ENCODE measurements around the gene STYXL2. TPM values are rescaled to one million over a fixed set of nuclear protein-coding genes. Genes with fewer than 3 reads are reported as not detected.

Gene STYXL2
- total and polyA plus RNA-seq, 2 of the 4 experiments (the other 2 are of a cell fraction), result not detected

GRCh38 chr1:167068761-167069160, 25.1 kb upstream of the STYXL2 start:
- Histone ChIP-seq H2BK5ac (ENCODE audit: low read depth, low read length, poor library complexity, severe bottlenecking) (no peak overlapping the region), H3K79me1 (ENCODE audit: low read depth in 1 of 2, low read length in 2 of 2) (no peaks in the 10 kb centered on the region), H3K9me1 (ENCODE audit: insufficient read depth, low read length) (no peaks in the 10 kb centered on the region), H3K18ac (ENCODE audit: low read depth, low read length) (no peak overlapping the region), H2BK120ac (ENCODE audit: low read depth, low read length) (no peak overlapping the region), H2BK15ac (ENCODE audit: low read depth, low read length) (no peak overlapping the region), H4K20me1 (ENCODE audit: insufficient read depth, low read length) (no peaks in the 10 kb centered on the region), H3K4me2 (ENCODE audit: low read depth, low read length) (no peak overlapping the region), H2AK9ac (replicated peaks; ENCODE audit: low read depth, low read length, poor library complexity) (no peak overlapping the region), H3K9ac (ENCODE audit: low read depth, low read length) (no peak overlapping the region), H2AFZ (replicated peaks; ENCODE audit: low read length, poor library complexity) (no peak overlapping the region), H3K4ac (ENCODE audit: low read depth, low read length) (no peak overlapping the region), H4K8ac (ENCODE audit: low read depth in 2 of 2, low read length in 2 of 2) (no peak overlapping the region), H3K4me1 (ENCODE audit: control insufficient read depth, insufficient read depth, low read length) (no peaks in the 10 kb centered on the region), H3K23ac (ENCODE audit: low read depth, low read length) (no peak overlapping the region), H3K9me3 (ENCODE audit: control insufficient read depth, insufficient read depth, low read length) (no peaks in the 10 kb centered on the region), H3K56ac (ENCODE audit: extremely low read depth, insufficient read depth, low read length) (no peak overlapping the region), H3K36me3 (ENCODE audit: control insufficient read depth, insufficient read depth, low read length) (no peaks in the 10 kb centered on the region), H2BK20ac (ENCODE audit: low read depth, low read length) (no peak overlapping the region), H2AK5ac (ENCODE audit: low read depth, low read length) (no peak overlapping the region), H4K91ac (ENCODE audit: insufficient read depth, low read depth, low read length) (no peak overlapping the region), H3K27ac (ENCODE audit: insufficient read depth, low read length) (no peak overlapping the region), H4K5ac (ENCODE audit: low read depth, low read length) (no peak overlapping the region), H3K27me3 (ENCODE audit: control insufficient read depth, insufficient read depth, low read length) (peaks cover 15% of the 10 kb centered on the region), H3K4me3 (ENCODE audit: insufficient read depth, low read depth, low read length) (no peak overlapping the region), H3K14ac (replicated peaks; ENCODE audit: low read depth, low read length) (no peak overlapping the region)
- no peak for TF ChIP-seq ELK1 (IDR thresholded peaks at IDR 0.05; ENCODE audit: borderline replicate concordance, low read depth, low read length)
- TF ChIP-seq CEBPB (IDR thresholded peaks at IDR 0.05; ENCODE audit: low read depth, low read length), result no peak
- no peak for TF ChIP-seq RFX5 (IDR thresholded peaks at IDR 0.05; ENCODE audit: low read depth, low read length)
- TF ChIP-seq MXI1 (IDR thresholded peaks at IDR 0.05; ENCODE audit: borderline replicate concordance, low read depth, low read length), result no peak
- TF ChIP-seq RAD21 (IDR thresholded peaks at IDR 0.05; ENCODE audit: low read length), result no peak
- no peak for TF ChIP-seq BHLHE40 (IDR thresholded peaks at IDR 0.05; ENCODE audit: low read depth, low read length)
- no peak for TF ChIP-seq FOS (IDR thresholded peaks at IDR 0.05; ENCODE audit: low read depth, low read length)
- TF ChIP-seq MAZ (IDR thresholded peaks at IDR 0.05; ENCODE audit: borderline replicate concordance, low read depth, low read length), result no peak
- no peak for TF ChIP-seq CTCF (conservative IDR thresholded peaks at IDR 0.05; ENCODE audit: low read depth, low read length)
- no peak for TF ChIP-seq USF2 (IDR thresholded peaks at IDR 0.05; ENCODE audit: low read depth, low read length)
- no peak for TF ChIP-seq SMC3 (IDR thresholded peaks at IDR 0.05; ENCODE audit: low read depth, low read length)
- TF ChIP-seq RCOR1 (IDR thresholded peaks at IDR 0.05; ENCODE audit: insufficient replicate concordance, low read length), result no peak
- TF ChIP-seq CHD1 (IDR thresholded peaks at IDR 0.05; ENCODE audit: low read depth, low read length), result no peak
- no peak for TF ChIP-seq MAFK (IDR thresholded peaks at IDR 0.05; ENCODE audit: low read depth, low read length)
- TF ChIP-seq POLR2A (IDR thresholded peaks at IDR 0.05; ENCODE audit: low read depth, low read length), result no peak
- no peak for TF ChIP-seq NFE2L2 (IDR thresholded peaks at IDR 0.05; ENCODE audit: low read depth, low read length)
- WGBS, 2 experiments (ENCODE audit: extremely low coverage in 2 of 2, insufficient read length in 1 of 2), result 91% methylated on average over 8 of the region's 13 CpGs; no CpG with 5 or more reads in 1 of the 2 experiments
- intact Hi-C loops (cut with micrococcal nuclease), result loop anchor here (5.0 kb wide), 2 partner anchors 154 to 619 kb away; partner anchors contain the start of gene POU2F1
- no TSS peak for BruUV-seq (replicated peaks)
- dilution Hi-C loops (cut with HindIII; ENCODE audit: low sequenced_read_pairs, unreplicated experiment), result no loop called here
- ATAC-seq (ENCODE audit: low read depth) (no peak), DNase-seq (no peak)
- ChIA-PET CTCF (no interaction called here), POLR2A (ENCODE audit: unreplicated experiment) (no interaction called here)
- in situ Hi-C loops (cut with MboI; ENCODE audit: low sequenced_read_pairs), result loop anchor here (5.0 to 10.0 kb wide), 2 partner anchors 379 to 466 kb away; no protein-coding TSS in a partner anchor

Measured in IMR-90 (cell line).